ENCODE data around the gene TXNRD1. TPM values are rescaled to one million over a fixed set of nuclear protein-coding genes. Genes with fewer than 3 reads are reported as not detected.

TXNRD1 gene
- total RNA-seq, 1 donor from 2014 or later, result 105 TPM

DNA sequence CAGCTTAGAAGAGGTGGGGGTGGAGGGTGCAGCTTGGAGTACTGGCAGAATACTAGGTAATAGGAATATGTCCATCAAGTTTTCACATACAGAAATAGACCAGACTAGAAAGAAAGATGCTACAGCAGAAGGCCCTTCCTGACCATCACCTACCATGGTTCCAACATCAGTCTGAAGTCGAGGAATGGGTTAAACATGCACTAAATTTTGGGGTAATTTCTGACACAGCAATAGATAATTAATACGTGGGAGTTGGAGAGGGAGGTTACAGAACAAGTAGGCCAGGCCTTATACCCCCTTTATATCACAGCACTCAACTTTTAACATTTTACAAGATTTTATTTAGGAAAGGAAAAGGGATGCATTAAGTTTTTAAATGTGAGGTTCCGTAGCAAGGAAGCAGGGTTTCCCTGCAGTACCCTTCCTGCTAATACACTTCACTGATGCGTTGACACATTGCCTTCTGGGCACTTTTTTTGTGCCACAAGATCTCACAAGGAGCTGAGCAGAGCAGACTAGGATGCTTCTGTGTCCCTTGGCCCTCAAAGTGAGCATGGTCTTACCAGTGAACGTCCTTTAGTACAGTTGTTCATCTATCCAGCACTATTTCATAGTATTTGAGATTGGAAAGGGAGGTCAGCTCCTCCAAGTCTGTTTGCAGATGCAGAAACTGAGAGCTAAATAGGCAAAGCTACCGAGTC is 138.7 kb downstream of the TXNRD1 start:
- Mint-ChIP-seq H3K4me1 (ENCODE audit: unreplicated experiment) (no peaks in the 10 kb centered on the region), H3K4me3 (ENCODE audit: unreplicated experiment) (no peak overlapping the region), H3K9me3 (ENCODE audit: unreplicated experiment) (no peaks in the 10 kb centered on the region), H3K27me3 (ENCODE audit: unreplicated experiment) (peaks cover 6% of the 10 kb centered on the region), H3K36me3 (ENCODE audit: low read depth, unreplicated experiment) (no peaks in the 10 kb centered on the region), H3K27ac (ENCODE audit: unreplicated experiment) (no peak overlapping the region)
- TF ChIP-seq, protein P1, sequence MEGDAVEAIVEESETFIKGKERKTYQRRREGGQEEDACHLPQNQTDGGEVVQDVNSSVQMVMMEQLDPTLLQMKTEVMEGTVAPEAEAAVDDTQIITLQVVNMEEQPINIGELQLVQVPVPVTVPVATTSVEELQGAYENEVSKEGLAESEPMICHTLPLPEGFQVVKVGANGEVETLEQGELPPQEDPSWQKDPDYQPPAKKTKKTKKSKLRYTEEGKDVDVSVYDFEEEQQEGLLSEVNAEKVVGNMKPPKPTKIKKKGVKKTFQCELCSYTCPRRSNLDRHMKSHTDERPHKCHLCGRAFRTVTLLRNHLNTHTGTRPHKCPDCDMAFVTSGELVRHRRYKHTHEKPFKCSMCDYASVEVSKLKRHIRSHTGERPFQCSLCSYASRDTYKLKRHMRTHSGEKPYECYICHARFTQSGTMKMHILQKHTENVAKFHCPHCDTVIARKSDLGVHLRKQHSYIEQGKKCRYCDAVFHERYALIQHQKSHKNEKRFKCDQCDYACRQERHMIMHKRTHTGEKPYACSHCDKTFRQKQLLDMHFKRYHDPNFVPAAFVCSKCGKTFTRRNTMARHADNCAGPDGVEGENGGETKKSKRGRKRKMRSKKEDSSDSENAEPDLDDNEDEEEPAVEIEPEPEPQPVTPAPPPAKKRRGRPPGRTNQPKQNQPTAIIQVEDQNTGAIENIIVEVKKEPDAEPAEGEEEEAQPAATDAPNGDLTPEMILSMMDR (IDR thresholded peaks at IDR 0.05; ENCODE audit: unreplicated experiment), result no peak
- DNase-seq (ENCODE audit: low spot score), result no peak

DNA sequence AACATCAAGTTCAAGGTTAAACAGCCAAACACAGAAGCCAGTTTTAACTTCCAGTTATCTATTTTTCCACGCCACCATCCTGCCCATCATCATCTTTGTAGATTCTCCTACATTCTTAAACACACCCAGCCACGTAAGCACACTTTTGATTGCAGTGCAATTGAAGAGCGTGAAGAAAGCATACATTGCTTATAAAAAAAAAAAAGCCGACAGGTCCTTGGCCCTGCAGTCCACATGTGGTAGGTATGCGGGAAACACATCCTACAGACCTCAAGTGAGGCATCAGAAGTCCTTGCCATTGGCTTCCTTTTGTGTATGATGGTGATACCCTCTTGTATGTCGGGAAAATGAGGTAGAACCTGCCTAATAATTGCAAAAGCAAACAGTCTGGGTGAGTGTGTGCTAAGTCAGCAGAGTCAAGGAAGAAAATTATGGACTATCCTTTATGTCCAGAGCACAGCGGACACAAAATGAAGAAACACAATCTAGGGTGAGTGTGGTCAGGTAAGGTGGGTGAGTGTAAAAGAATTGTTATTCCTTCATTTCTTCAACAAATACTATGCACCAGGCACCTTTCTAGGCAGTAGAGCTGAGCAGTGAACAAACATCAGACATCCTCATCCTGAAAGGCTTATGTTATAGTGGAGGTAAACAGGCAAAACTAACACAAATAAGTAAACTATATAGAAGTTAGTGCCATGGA is 139.4 kb downstream of the TXNRD1 start:
- H3K27ac Mint-ChIP-seq (ENCODE audit: unreplicated experiment), result no peak overlapping the region
- H3K4me1 Mint-ChIP-seq (ENCODE audit: unreplicated experiment), result no peaks in the 10 kb centered on the region
- TF ChIP-seq, protein P1 (IDR thresholded peaks at IDR 0.05; ENCODE audit: unreplicated experiment), result no peak
- peaks cover 6% of the 10 kb centered on the region for H3K27me3 Mint-ChIP-seq (ENCODE audit: unreplicated experiment)
- H3K9me3 Mint-ChIP-seq (ENCODE audit: unreplicated experiment), result no peaks in the 10 kb centered on the region
- H3K36me3 Mint-ChIP-seq (ENCODE audit: low read depth, unreplicated experiment), result no peaks in the 10 kb centered on the region
- DNase-seq (ENCODE audit: low spot score), result no peak
- no peak overlapping the region for H3K4me3 Mint-ChIP-seq (ENCODE audit: unreplicated experiment)

DNA sequence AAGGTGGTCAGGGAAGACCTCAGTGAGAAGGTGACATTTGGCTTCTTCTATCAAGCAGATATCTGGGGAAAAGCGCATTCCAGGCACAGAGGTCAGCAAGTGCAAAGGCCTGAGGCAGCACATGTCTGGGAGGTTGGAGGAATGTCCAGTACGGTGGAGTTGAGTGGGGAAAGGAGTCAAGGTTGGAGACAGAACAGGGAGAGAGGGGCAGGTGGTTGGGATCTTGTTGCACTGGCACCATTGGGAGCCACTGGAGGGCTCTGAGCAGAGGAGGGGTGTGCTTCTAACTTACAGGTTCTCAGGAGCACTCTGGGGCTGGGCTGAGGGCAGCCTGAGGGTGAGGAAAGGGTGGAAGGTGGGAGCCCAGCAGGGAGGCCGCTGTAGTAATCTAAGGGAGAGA is 140.1 kb downstream of the TXNRD1 start:
- no peak overlapping the region for H3K27ac Mint-ChIP-seq (ENCODE audit: unreplicated experiment)
- H3K4me1 Mint-ChIP-seq (ENCODE audit: unreplicated experiment), result no peaks in the 10 kb centered on the region
- TF ChIP-seq, protein P1 (IDR thresholded peaks at IDR 0.05; ENCODE audit: unreplicated experiment), result no peak
- H3K36me3 Mint-ChIP-seq (ENCODE audit: low read depth, unreplicated experiment), result no peaks in the 10 kb centered on the region
- no peak for DNase-seq (ENCODE audit: low spot score)
- H3K9me3 Mint-ChIP-seq (ENCODE audit: unreplicated experiment), result no peaks in the 10 kb centered on the region
- H3K4me3 Mint-ChIP-seq (ENCODE audit: unreplicated experiment), result no peak overlapping the region
- peaks cover 6% of the 10 kb centered on the region for H3K27me3 Mint-ChIP-seq (ENCODE audit: unreplicated experiment)

DNA sequence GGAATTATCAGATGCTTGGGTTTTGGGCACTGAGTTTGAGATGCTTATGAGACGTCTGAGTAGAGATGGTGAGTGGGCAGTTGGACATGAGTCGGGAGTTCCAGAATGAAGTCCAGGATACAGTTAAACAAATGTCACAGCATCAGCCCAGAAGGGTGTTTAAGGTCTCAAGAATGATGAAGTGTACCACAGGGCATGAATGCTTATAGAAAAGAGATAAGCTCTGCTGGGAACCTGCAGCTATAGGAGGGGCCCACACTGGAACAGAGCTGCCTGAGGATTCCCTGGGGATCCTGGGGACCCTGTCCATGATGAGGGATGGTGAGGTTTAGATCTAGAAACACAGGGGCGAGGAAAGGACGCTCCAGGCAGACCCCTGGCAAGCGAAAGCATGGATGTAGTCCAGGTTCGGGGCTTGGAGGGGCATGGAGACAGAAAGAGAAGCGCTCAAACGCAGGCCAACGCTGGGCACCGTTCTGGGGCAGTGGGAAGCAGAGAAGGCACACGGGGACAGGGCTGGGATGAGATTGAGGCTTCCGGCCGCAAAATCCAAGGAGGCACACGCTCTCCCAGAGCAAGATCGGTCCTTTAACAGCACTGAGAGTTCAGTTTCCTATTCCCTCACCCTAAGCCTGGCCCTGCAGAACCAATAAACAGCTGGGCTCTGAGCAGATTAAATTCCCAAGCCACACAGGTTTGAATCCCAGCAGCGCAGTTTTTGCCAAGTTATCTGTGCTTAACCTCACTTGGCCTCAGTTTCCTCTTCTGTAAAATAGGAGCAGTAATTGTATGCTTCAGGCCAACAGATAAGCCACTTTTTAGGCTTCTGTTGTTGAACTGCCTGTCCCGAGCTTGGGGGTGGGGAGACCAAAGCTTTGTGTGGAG is 140.9 kb downstream of the TXNRD1 start:
- TF ChIP-seq, protein P1 (IDR thresholded peaks at IDR 0.05; ENCODE audit: unreplicated experiment), result no peak
- Mint-ChIP-seq H3K27ac (ENCODE audit: unreplicated experiment) (no peak overlapping the region), H3K9me3 (ENCODE audit: unreplicated experiment) (no peaks in the 10 kb centered on the region), H3K27me3 (ENCODE audit: unreplicated experiment) (peaks cover 6% of the 10 kb centered on the region), H3K4me1 (ENCODE audit: unreplicated experiment) (no peaks in the 10 kb centered on the region), H3K4me3 (ENCODE audit: unreplicated experiment) (no peak overlapping the region), H3K36me3 (ENCODE audit: low read depth, unreplicated experiment) (peaks cover 4% of the 10 kb centered on the region)
- no peak for DNase-seq (ENCODE audit: low spot score)
